Head of caudate nucleus (tissue), 42 donors: ENCODE measurements around the gene COTL1.

Source experiments
- DNase-seq, 42 donors: peaks; one replicate each; pipeline versions ENCODE4 v3.0.0 to v3.0.0-alpha.2; 2020 to 2021; ENCODE audit warnings: mixed read lengths in 7 of 42
- intact Hi-C: fragments of 100-400 bp; cut with DNase I; formaldehyde crosslinking; loops from one replicate; pipeline ENCODE4 v1.15.0; 2022

COTL1 gene

GRCh38 chr16:84546669-84547545, 71.0 kb downstream of the COTL1 start:
- no peak for DNase-seq
- intact Hi-C loops: no loop called here

DNA sequence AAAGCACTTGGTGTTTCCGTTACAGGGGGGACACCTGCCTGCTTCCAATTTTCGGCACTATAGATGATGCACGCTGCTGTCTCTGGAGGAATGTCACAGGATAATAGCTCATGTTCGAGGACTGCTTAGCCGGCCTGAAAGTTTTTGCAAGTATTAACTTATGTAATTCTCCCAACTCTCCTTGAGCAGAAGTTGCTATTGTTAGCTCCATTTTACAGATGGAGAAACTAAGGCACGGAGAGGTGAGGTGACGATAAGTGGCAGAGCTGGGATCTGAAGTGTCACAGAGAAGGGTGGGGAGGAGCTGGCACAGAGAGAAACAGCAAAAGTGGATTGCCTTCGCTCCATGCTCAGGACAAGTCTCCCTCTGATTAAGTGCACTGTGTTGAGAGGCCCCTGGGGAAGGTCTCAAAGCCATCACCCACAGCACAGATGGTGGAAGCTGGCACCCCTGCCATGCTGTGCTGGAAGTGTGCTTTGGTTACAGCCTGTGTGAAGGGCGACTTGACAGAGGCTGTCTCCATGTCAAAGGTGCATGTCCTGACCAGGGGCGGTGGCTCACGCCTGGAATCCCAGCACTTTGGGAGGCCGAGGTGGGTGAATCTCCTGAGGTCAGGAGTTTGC, 72.7 kb downstream of the COTL1 start:
- DNase-seq: no peak
- intact Hi-C loops: no loop called here

GRCh38 chr16:84544031-84544773, 73.7 kb downstream of the COTL1 start:
- peak; percentile 52 to 95 (median 82) for DNase-seq

GRCh38 chr16:84543253-84543652, 74.6 kb downstream of the COTL1 start:
- DNase-seq: no peak
- intact Hi-C loops: no loop called here

More at GRCh38 chr16:84544031-84544773, 73.7 kb downstream of the COTL1 start:
- intact Hi-C loops: no loop called here

DNA sequence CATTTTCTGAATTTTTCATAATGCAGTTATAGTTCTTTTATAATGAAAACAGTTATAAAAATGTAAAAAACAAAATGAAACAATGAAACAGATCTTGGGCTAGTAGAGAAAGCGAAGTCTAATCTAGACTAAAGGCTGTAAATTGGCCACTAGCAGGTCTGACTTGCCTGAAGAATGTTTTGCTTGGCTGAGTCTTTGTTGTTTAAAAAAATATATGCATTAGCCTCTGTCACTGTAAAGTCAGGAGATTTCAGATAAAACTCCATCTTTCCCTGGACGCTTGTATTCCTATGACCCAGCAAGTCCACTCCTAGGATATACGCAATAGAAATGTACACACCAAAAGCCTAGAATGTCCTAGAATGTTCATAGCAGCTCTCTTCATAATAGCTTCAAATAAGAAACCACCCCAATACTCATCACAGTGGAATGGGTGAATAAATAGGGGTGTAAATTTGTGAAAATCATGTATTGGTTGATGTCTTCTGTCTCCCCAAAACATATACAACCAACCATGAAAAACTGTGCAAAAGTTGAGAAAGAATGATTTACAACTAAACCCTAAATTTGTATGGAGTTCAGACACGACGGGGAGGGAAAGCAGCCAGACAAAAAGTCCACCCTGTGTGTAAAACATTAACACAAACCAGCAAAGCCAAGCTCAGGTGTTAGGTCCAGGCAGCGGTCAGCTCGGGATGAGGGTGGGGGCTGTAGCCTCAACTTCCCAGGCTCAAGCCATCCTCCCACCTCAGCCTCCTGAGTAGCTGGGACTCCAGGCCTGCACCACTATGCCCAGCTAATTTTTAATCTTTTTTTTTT, 75.7 kb downstream of the COTL1 start:
- intact Hi-C loops: no loop called here
- DNase-seq: no peak

DNA sequence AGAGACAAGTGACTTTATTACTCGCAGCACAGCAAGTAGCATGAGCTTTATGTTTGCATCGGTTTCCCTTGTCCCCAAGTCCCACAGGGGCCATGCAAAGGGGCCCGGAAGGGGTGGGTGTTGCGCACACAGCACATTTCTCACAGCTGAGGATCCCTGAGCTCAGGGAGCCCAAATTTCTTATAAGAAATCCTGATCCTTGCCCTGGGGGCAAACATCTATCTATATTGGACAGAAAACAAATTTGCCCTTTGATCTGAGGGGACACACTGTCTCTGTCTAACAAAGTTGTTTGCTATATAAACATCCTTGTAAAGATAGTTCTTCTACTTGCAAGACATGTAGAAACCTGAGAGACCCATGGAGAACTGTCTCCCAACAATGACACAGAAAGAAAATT, 77.7 kb downstream of the COTL1 start:
- intact Hi-C loops: no loop called here

GRCh38 chr16:84538222-84538840, 79.5 kb downstream of the COTL1 start:
- intact Hi-C loops: no loop called here
- no peak for DNase-seq

More for the DNA sequence above, 77.7 kb downstream of the COTL1 start:
- no peak for DNase-seq

GRCh38 chr16:84537491-84538151, 80.3 kb downstream of the COTL1 start:
- intact Hi-C loops: no loop called here

GRCh38 chr16:84535851-84536250, 82.0 kb downstream of the COTL1 start:
- intact Hi-C loops: no loop called here
- DNase-seq: no peak

More at GRCh38 chr16:84537491-84538151, 80.3 kb downstream of the COTL1 start:
- peak in 8 of 42 donors; percentile 20 to 53 (median 32) for DNase-seq

- intact Hi-C loops: no loop called here
These were observed 82.5 kb downstream of the COTL1 start for GRCh38 chr16:84535408-84535807.

DNA sequence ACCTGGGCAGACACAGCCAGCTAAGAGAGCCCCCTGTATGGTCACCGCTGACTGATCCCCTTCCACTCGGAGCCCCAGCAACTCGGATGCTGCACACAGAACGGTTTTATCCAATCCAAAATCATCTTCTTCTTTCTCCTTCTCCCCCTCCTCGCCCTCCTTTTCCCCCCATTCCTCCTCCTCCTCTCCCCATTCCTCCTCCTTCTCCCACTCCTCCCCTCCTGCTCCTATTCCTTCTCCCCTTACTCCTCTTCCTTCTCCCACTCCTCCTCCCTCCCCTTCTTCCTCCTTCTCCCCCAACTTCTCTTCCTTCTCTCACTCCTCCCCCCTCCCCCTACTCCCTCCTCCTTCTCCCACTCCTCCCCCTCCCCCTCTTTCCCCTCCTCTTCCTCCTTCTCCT, 83.1 kb downstream of the COTL1 start:
- intact Hi-C loops: no loop called here
- no peak for DNase-seq

More at GRCh38 chr16:84535408-84535807, 82.5 kb downstream of the COTL1 start:
- no peak for DNase-seq

DNA sequence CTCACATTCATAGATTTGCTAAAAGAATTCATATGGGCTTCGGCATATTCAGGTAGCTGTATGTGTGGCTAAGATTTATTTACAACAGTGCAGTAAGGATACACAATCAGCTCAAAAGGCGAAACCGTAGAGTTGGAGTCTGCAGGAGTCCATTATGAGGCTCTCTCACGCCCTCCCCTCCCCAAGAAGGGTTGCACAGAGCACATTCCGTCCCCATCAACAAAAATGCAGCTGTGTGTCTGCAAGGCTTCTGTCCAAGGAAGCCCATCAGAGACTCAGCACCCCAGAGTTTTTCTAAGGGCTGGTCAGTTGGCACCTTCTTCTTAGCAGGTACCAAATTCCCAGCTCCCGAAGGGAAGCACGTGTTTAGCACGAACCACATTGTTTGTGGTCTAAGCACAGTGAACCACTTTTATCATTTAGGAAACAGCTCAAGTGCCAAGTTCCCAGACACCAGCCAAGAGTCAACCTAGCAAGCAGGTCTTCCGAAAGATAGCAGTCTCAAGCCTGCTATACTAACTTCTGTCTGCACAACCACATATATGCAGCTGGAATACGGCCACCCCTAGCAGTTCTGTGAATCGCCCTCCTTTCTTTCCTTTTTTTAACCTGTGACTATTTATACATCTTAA, 84.9 kb downstream of the COTL1 start:
- DNase-seq: no peak
- intact Hi-C loops: no loop called here

DNA sequence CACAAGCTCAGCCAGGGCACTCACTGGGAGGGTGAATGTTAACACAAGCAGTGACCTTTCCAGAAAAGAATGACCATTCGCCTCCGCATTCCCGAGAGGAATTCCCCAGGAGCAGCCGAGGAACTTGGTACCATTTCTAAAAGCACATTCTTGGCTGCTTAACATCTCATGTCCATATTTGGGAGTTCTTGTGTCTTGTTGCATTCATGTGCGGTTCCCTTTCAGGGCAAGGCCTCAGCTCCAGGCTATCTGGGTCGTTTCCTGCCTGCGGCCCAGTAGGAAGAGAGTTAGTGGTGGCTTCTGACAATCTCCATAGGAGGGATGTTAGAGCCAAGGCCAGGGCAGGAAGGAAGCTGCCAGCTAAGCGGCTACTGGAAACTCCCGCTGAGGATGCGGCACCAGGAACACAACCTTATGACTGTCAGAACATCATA, 85.6 kb downstream of the COTL1 start:
- intact Hi-C loops: no loop called here

DNA sequence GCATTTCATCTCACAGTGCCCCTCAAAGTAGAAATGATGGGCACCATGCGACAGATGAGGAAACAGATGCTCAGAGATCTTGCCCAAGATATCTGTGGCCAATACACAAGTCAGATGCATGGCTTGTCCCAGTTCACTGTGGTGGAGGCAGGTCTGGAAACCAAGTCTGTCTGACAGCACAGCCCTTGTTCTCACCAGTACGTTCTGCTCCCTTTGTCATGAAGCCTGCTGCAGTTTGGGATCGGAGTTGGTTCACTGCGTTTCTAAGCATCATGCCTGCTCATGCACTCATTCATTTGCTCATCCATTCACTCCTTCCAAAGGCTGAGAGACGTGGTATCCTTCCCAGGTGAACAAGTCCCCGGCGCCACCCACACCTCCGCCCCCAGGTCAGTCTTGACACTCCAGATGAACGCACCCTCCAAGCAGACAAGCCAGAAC, 86.2 kb downstream of the COTL1 start:
- intact Hi-C loops: no loop called here
- DNase-seq: no peak

More for the DNA sequence above, 85.6 kb downstream of the COTL1 start:
- peak in 1 of 42 donors; percentile 18 for DNase-seq

DNA sequence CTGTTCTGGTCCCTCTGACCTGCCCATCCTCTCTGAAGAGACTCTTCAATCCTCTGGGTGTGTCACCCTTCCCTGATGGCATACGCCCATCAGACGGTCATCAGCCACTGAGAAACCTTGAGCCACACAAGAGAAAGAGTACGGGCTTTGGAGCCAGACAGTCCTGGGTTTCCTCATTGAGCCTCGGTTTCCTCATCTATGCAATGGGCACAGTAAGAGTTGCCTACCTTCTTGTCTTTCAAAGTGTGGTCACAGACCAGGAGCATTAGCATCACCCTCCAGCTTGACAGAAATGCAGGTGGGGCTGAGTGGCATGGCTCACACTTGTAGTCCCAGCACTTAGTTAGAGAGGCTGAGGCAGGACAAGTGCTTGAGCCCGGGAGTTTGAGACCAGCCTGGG, 87.3 kb downstream of the COTL1 start:
- no peak for DNase-seq
- intact Hi-C loops: no loop called here

- DNase-seq: no peak
- intact Hi-C loops: no loop called here
These were observed 88.3 kb downstream of the COTL1 start for GRCh38 chr16:84529607-84530006.

- intact Hi-C loops: no loop called here
- no peak for DNase-seq
These were observed 89.6 kb downstream of the COTL1 start for GRCh38 chr16:84528322-84528721.
